Measurements from ENCODE around the gene ARHGAP10. TPM values are rescaled to one million over a fixed set of nuclear protein-coding genes. Genes with fewer than 3 reads are reported as not detected.

Gene ARHGAP10
- total RNA-seq, 1 donor from 2014 or later = 25.5 TPM

DNA sequence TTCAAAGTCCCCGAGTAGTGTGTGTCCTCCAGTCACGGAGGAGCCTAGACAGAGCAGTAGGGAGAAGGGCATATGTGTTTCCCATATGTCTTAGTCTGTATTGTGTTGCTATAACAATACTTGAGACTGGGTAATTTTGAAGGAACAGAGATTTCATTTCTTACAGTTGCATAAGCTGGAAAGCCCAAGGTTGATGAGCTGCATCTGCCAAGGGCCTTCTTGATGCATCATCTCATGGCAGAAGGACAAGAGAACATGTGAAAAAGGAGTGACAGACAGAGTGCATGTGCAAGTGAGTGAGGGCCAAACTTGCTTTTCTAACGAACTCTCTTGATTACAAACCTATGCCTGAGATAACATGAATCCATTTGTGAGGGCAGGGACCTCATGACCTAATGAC is 243.4 kb downstream of the ARHGAP10 start:
- no peak for DNase-seq (ENCODE audit: extremely low spot score, unreplicated experiment)
- H3K27ac Mint-ChIP-seq = no peak overlapping the region
- no peak overlapping the region for H3K4me3 Mint-ChIP-seq
- H3K36me3 Mint-ChIP-seq = peaks cover 42% of the 10 kb centered on the region
- H3K27me3 Mint-ChIP-seq = no peaks in the 10 kb centered on the region
- peaks cover 5% of the 10 kb centered on the region for H3K4me1 Mint-ChIP-seq (ENCODE audit: unreplicated experiment)
- TF ChIP-seq, protein P1, sequence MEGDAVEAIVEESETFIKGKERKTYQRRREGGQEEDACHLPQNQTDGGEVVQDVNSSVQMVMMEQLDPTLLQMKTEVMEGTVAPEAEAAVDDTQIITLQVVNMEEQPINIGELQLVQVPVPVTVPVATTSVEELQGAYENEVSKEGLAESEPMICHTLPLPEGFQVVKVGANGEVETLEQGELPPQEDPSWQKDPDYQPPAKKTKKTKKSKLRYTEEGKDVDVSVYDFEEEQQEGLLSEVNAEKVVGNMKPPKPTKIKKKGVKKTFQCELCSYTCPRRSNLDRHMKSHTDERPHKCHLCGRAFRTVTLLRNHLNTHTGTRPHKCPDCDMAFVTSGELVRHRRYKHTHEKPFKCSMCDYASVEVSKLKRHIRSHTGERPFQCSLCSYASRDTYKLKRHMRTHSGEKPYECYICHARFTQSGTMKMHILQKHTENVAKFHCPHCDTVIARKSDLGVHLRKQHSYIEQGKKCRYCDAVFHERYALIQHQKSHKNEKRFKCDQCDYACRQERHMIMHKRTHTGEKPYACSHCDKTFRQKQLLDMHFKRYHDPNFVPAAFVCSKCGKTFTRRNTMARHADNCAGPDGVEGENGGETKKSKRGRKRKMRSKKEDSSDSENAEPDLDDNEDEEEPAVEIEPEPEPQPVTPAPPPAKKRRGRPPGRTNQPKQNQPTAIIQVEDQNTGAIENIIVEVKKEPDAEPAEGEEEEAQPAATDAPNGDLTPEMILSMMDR (conservative IDR thresholded peaks at IDR 0.05) = no peak
- peaks cover 4% of the 10 kb centered on the region for H3K9me3 Mint-ChIP-seq

DNA sequence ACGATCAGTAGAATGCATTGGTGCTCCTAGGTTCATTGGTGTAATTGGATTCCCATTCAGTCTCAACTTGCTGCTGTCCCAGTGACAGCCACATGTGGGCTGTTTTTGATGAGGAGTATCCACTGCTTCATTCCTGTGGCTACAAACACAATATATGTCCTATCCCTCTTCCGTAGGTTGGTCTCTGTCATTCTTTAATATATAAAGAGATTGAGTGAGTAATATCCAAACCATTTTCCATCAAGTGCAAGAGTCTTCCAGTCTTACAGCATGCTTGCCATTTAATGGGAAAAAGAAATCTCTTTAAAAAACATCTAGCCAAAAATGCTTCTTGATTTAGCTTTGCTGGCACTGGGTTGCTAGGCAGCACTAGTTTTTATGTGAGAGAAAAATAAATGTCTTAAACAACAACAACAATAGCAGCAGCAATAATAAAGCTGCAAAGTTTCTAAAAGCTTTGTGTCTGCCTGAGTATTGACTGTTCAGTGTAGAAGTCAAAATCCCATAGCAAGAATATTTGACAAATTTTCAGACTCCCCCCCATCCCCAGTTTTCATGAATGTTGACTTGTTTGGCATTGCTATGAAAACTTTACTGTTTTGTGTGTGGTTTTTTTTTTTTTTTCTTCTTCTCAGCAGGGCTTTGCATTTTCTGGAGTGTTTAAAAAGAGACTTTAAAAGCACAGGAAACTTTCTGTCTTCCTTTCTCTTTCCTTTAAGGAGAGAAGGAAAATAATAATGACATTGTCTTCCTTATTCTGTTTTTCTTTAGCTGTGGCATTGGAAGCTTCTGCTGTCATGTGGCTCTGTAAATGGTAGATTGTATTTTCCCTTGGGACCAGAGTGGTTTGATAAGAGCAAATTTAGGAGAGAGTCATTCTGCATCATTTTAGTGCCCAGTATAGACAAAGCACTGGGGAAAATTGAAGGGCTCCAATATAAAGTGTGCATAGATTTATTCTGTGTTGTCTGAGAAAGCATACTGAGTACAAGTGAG is 244.3 kb downstream of the ARHGAP10 start:
- H3K36me3 Mint-ChIP-seq = peaks cover 40% of the 10 kb centered on the region
- peaks cover 4% of the 10 kb centered on the region for H3K4me1 Mint-ChIP-seq (ENCODE audit: unreplicated experiment)
- peaks cover 4% of the 10 kb centered on the region for H3K9me3 Mint-ChIP-seq
- no peak overlapping the region for H3K4me3 Mint-ChIP-seq
- no peak overlapping the region for H3K27ac Mint-ChIP-seq
- TF ChIP-seq, protein P1 (conservative IDR thresholded peaks at IDR 0.05) = no peak
- H3K27me3 Mint-ChIP-seq = no peaks in the 10 kb centered on the region
- DNase-seq (ENCODE audit: extremely low spot score, unreplicated experiment) = no peak

DNA sequence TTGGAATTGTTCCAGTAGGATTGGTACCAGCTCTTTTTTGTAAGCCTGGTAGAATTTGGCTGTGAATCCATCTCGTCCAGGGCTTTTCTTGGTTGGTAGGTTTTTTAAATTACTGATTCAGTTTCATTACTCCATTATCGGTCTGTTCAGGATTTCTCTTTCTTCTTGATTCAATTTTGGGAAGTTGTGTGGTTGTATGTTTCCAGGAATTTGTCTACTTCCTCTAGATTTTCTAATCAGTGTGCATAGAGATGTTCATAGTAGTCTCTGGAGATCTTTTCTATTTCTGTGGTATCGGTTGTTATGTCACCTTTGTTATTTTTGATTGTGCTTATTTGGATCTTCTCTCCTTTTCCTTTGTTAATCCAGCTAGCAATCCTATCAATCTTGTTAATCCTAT is 248.7 kb downstream of the ARHGAP10 start:
- Mint-ChIP-seq H3K27ac (no peak overlapping the region), H3K4me1 (ENCODE audit: unreplicated experiment) (peaks cover 8% of the 10 kb centered on the region), H3K27me3 (no peaks in the 10 kb centered on the region), H3K4me3 (no peak overlapping the region), H3K36me3 (peaks cover 29% of the 10 kb centered on the region), H3K9me3 (no peaks in the 10 kb centered on the region)
- no peak for DNase-seq (ENCODE audit: extremely low spot score, unreplicated experiment)
- TF ChIP-seq, protein P1 (conservative IDR thresholded peaks at IDR 0.05) = no peak

DNA sequence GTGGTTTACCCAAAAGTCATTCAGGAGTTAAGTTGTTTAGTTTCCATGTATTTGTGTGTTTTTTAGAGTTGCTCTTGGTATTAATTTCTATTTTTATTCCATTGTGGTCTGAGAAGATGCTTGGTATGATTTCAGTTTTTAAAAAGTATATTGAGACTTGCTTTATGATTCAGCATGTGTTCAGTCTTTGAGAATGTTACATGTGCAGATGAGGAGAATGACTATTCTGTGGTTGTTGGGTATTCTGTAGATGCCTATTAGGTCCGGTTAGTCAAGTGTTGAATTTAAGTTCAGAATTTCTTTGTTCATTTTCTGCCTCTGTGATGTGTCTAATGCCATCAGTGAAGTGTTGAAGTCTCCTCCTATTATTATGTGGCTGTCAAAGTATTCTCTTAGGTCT is 249.4 kb downstream of the ARHGAP10 start:
- TF ChIP-seq, protein P1 (conservative IDR thresholded peaks at IDR 0.05) = no peak
- Mint-ChIP-seq H3K4me3 (no peak overlapping the region), H3K9me3 (no peaks in the 10 kb centered on the region), H3K27ac (no peak overlapping the region), H3K27me3 (no peaks in the 10 kb centered on the region), H3K4me1 (ENCODE audit: unreplicated experiment) (peaks cover 8% of the 10 kb centered on the region), H3K36me3 (peaks cover 29% of the 10 kb centered on the region)
- DNase-seq (ENCODE audit: extremely low spot score, unreplicated experiment) = no peak

DNA sequence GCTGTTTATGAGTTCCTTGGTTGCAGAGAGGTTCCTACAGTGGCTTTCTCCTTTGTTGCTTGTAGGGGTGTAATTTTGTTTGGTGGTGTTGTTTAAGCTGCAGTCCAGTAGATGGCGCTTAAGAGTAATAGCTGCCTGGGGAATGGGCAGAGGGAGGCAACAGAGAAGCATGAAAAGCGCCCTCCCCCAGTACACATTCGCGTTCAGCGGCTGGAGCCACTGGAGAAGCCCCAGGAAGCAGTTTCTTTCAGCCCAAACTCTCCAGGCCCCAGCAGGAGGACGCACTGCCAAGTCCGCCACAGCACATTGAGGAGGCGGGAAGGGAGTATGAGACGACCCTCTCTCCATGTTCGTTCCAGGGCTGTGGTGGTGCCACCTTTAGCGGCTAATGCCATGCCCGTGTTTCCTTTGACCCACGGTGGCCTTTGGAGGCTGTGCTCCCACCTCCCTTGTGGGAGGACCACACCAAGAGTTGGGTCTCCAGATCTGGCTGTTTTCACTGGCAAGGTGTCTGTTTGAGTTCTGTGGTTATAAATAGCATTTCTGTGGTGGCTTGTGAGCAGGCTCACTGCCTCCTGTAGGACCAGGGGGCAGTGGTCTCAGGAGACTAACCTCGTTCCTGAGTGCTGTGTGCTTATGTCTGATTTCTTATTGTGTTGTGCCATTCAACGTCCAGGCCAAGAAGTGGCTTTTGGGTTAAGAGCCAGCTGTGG is 252.3 kb downstream of the ARHGAP10 start:
- H3K36me3 Mint-ChIP-seq = peaks cover 17% of the 10 kb centered on the region
- H3K27ac Mint-ChIP-seq = no peak overlapping the region
- H3K27me3 Mint-ChIP-seq = no peaks in the 10 kb centered on the region
- H3K4me3 Mint-ChIP-seq = no peak overlapping the region
- TF ChIP-seq, protein P1 (conservative IDR thresholded peaks at IDR 0.05) = peak; percentile 76
- DNase-seq (ENCODE audit: extremely low spot score, unreplicated experiment) = no peak
- H3K4me1 Mint-ChIP-seq (ENCODE audit: unreplicated experiment) = peaks cover 11% of the 10 kb centered on the region
- H3K9me3 Mint-ChIP-seq = no peaks in the 10 kb centered on the region
